H9 (cell line): ENCODE results near the gene TMEM252. TPM values are rescaled to one million over a fixed set of nuclear protein-coding genes. Genes with fewer than 3 reads are reported as not detected.

Experiments
- DNase-seq: peaks from one replicate; pipeline ENCODE4 v3.0.0-alpha.2; 2017
- H2AFZ ChIP-seq: one replicate; pipeline ENCODE4 v1.6.1; 2013; ENCODE audit warnings: mild to moderate bottlenecking, low read length, control low read depth, moderate library complexity
- H2AK5ac ChIP-seq: 2 replicates; pipeline ENCODE4 v1.6.1; 2013; ENCODE audit warnings: low read length, control low read depth, mixed read lengths; ENCODE audit not compliant: insufficient read length
- H2BK120ac ChIP-seq: one replicate; pipeline ENCODE4 v1.6.1; 2013; ENCODE audit warnings: low read depth, mild to moderate bottlenecking, low read length, control low read depth, inconsistent platforms; ENCODE audit not compliant: poor library complexity, severe bottlenecking
- H2BK12ac ChIP-seq: 2 replicates; pipeline ENCODE4 v1.6.1; 2013; ENCODE audit warnings: low read length, control low read depth, mixed read lengths, low read depth; ENCODE audit not compliant: insufficient read length
- H2BK15ac ChIP-seq: 2 replicates; pipeline ENCODE4 v1.6.1; 2013; ENCODE audit warnings: low read depth, low read length, control low read depth
- H2BK20ac ChIP-seq: one replicate; pipeline ENCODE4 v1.6.1; 2013; ENCODE audit warnings: low read depth, mild to moderate bottlenecking, low read length, control low read depth, inconsistent platforms; ENCODE audit not compliant: poor library complexity, severe bottlenecking
- H2BK5ac ChIP-seq: 2 replicates; pipeline ENCODE4 v1.6.1; 2013; ENCODE audit warnings: low read length, control low read depth, mixed read lengths; ENCODE audit not compliant: insufficient read length
- H3K14ac ChIP-seq: 2 replicates; pipeline ENCODE4 v1.6.1; 2013; ENCODE audit warnings: low read length, control low read depth; ENCODE audit not compliant: insufficient read depth
- H3K18ac ChIP-seq: 2 replicates; pipeline ENCODE4 v1.6.1; 2013; ENCODE audit warnings: low read depth, mild to moderate bottlenecking, mixed read lengths, low read length, control low read depth; ENCODE audit not compliant: insufficient read length
- H3K23ac ChIP-seq: 2 replicates; pipeline ENCODE4 v1.6.1; 2013; ENCODE audit warnings: low read length, control low read depth, mixed read lengths, low read depth; ENCODE audit not compliant: insufficient read length
- H3K23me2 ChIP-seq: 2 replicates; pipeline ENCODE4 v1.6.1; 2013; ENCODE audit warnings: low read depth, mild to moderate bottlenecking, mixed read lengths, low read length, control low read depth; ENCODE audit not compliant: insufficient read length, poor library complexity, severe bottlenecking
- H3K27ac ChIP-seq: 2 replicates; pipeline ENCODE4 v1.5.1; 2013; ENCODE audit warnings: low read length, control low read depth, mixed read lengths, low read depth; ENCODE audit not compliant: insufficient read length
- H3K27me3 ChIP-seq: 2 replicates; pipeline ENCODE4 v1.6.1; 2013; ENCODE audit warnings: low read length, control low read depth, inconsistent platforms; ENCODE audit not compliant: insufficient read depth
- H3K4ac ChIP-seq: 2 replicates; pipeline ENCODE4 v1.6.1; 2013; ENCODE audit warnings: low read depth, mild to moderate bottlenecking, control low read depth, inconsistent platforms, low read length, moderate library complexity
- H3K4me1 ChIP-seq: 2 replicates; pipeline ENCODE4 v1.6.1; 2013; ENCODE audit warnings: low read length, control low read depth, inconsistent platforms; ENCODE audit not compliant: insufficient read depth
- H3K4me2 ChIP-seq: 2 replicates; pipeline ENCODE4 v1.6.1; 2013; ENCODE audit warnings: low read length, control low read depth, mixed read lengths; ENCODE audit not compliant: insufficient read length, insufficient read depth
- H3K56ac ChIP-seq: 2 replicates; pipeline ENCODE4 v1.6.1; 2013; ENCODE audit warnings: low read depth, mild to moderate bottlenecking, mixed read lengths, low read length, control low read depth; ENCODE audit not compliant: insufficient read length
- H3K79me1 ChIP-seq: 2 replicates; pipeline ENCODE4 v1.6.1; 2013; ENCODE audit warnings: low read depth, mild to moderate bottlenecking, moderate library complexity, low read length, control low read depth, inconsistent platforms; ENCODE audit not compliant: insufficient read depth, poor library complexity, severe bottlenecking
- H3K79me2 ChIP-seq: 2 replicates; pipeline ENCODE4 v1.6.1; 2013; ENCODE audit warnings: low read length, control low read depth, inconsistent platforms; ENCODE audit not compliant: insufficient read depth
- H3K9ac ChIP-seq: 2 replicates; pipeline ENCODE4 v1.6.1; 2013; ENCODE audit warnings: low read length, control low read depth, mixed read lengths; ENCODE audit not compliant: insufficient read length; ENCODE audit errors: extremely low read depth
- H3K9me3 ChIP-seq: one replicate; pipeline ENCODE4 v1.6.1; 2013; ENCODE audit warnings: low read depth, low read length, inconsistent platforms; ENCODE audit not compliant: control insufficient read depth
- H3T11ph ChIP-seq: one replicate; pipeline ENCODE4 v1.6.1; 2013; ENCODE audit warnings: mild to moderate bottlenecking, low read length, control low read depth, inconsistent platforms
- H4K20me1 ChIP-seq: one replicate; pipeline ENCODE4 v1.6.1; 2013; ENCODE audit not compliant: control insufficient read depth, insufficient read length, insufficient read depth
- H4K5ac ChIP-seq: 2 replicates; pipeline ENCODE4 v1.6.1; 2013; ENCODE audit warnings: low read depth, mild to moderate bottlenecking, mixed read lengths, low read length, control low read depth; ENCODE audit not compliant: insufficient read length
- H4K8ac ChIP-seq: replicated peaks from 2 replicates; pipeline ENCODE4 v1.6.1; 2013; ENCODE audit warnings: low read length, control low read depth, mixed read lengths, low read depth; ENCODE audit not compliant: insufficient read length
- H4K91ac ChIP-seq: 2 replicates; pipeline ENCODE4 v1.6.1; 2013; ENCODE audit warnings: low read depth, mild to moderate bottlenecking, moderate library complexity, mixed read lengths, low read length, control low read depth; ENCODE audit not compliant: insufficient read length
- H3K27ac Mint-ChIP-seq, 3 experiments: 2 replicates in 2 of 3; 3 replicates in 1 of 3; pipeline ENCODE4 v1.8.0; 2020 to 2021; ENCODE audit warnings: mixed read lengths in 3 of 3, mild to moderate bottlenecking in 1 of 3, moderate library complexity in 1 of 3
- H3K27me3 Mint-ChIP-seq: 2 replicates; pipeline ENCODE4 v1.8.0; 2021; ENCODE audit warnings: low read depth, mild to moderate bottlenecking, moderate library complexity, mixed read lengths
- H3K36me3 Mint-ChIP-seq, 3 experiments: 2 replicates in 2 of 3; 3 replicates in 1 of 3; pipeline ENCODE4 v1.8.0; 2020 to 2021; ENCODE audit warnings: low read depth in 3 of 3, mixed read lengths in 3 of 3; ENCODE audit not compliant: insufficient read depth in 1 of 3
- H3K4me1 Mint-ChIP-seq, 2 experiments: 2 replicates each; pipeline ENCODE4 v1.8.0; 2020; ENCODE audit warnings: mixed read lengths in 2 of 2
- H3K4me3 Mint-ChIP-seq, 2 experiments: 2 replicates in 1 of 2; 3 replicates in 1 of 2; pipeline ENCODE4 v1.8.0; 2020 to 2021; ENCODE audit warnings: mild to moderate bottlenecking in 2 of 2, mixed read lengths in 2 of 2, moderate library complexity in 1 of 2
- H3K9me3 Mint-ChIP-seq, 2 experiments: 2 replicates in 1 of 2; 3 replicates in 1 of 2; pipeline ENCODE4 v1.8.0; 2020; ENCODE audit warnings: mild to moderate bottlenecking in 2 of 2, mixed read lengths in 2 of 2, moderate library complexity in 1 of 2
- WGBS: extraction: QIAGEN DNeasy Blood & Tissue Kit; methylation state at CpG from one replicate; pipeline ENCODE4 v1.1.7; 2013; ENCODE audit warnings: missing lambda C conversion rate, low lambda C conversion rate, mixed read lengths; ENCODE audit not compliant: insufficient read length; ENCODE audit errors: extremely low coverage; 5-methylcytosine and 5-hydroxymethylcytosine counted together
- total RNA-seq: library from RNA; stranded (reverse); gene quantifications from 2 replicates; pipeline ENCODE4 v1.2.1, GENCODE V29; 2021
- TF ChIP-seq, protein P1 (sequence below): fragments of 200-600 bp; sonication (generic); conservative IDR thresholded peaks from 3 replicates; pipeline ENCODE4 v1.8.0; 2021; ENCODE audit warnings: antibody characterized with exemption, mild to moderate bottlenecking

Gene TMEM252
- total RNA-seq, 1 experiment from 2014 or later: not detected

DNA sequence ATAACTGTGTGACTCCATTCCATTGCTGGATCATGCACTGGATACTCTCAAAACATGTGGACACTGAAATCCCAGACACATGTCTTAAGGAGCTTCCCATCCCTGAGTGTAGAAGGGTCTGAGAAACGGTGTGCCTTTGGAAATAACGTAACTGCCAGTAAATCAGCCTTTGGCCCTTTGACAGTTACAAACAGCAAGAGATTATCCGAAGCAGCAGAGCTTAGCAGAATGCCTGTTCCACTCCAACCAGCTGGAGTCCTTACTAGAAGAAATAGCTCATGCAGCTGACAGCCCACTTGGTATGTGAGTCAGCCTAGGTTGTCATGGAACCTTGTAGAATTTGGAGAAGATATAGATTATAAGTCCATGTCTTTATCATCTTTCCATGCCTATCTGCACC lies 7.0 kb downstream of the TMEM252 start:
- Histone ChIP-seq H3K23me2 (no peaks in the 10 kb centered on the region), H4K5ac (no peak overlapping the region), H2AK5ac (no peak overlapping the region), H2BK12ac (no peak overlapping the region), H2BK15ac (no peak overlapping the region), H3T11ph (no peak overlapping the region), H2BK120ac (no peak overlapping the region), H3K9me3 (no peaks in the 10 kb centered on the region), H3K79me1 (no peaks in the 10 kb centered on the region), H4K20me1 (no peaks in the 10 kb centered on the region), H3K79me2 (no peaks in the 10 kb centered on the region), H2AFZ (no peak overlapping the region), H3K27ac (no peak overlapping the region), H3K4ac (no peak overlapping the region), H3K4me2 (no peak overlapping the region), H3K18ac (no peak overlapping the region), H3K27me3 (peaks cover 2% of the 10 kb centered on the region; the same call in 1 of the 2 replicates), H3K23ac (no peak overlapping the region), H4K8ac (no peak overlapping the region), H2BK20ac (no peak overlapping the region), H3K4me1 (no peaks in the 10 kb centered on the region), H3K14ac (no peak overlapping the region), H3K56ac (no peak overlapping the region), H4K91ac (no peak overlapping the region), H3K9ac (no peak overlapping the region), H2BK5ac (no peak overlapping the region)
- no CpG with 5 or more reads among the region's 3 CpGs for WGBS
- no peak for DNase-seq
- H3K36me3 Mint-ChIP-seq: no peaks in the 10 kb centered on the region
- H3K27ac Mint-ChIP-seq: no peak overlapping the region
- peaks cover 98% of the 10 kb centered on the region for H3K27me3 Mint-ChIP-seq
- H3K4me1 Mint-ChIP-seq: no peaks in the 10 kb centered on the region
- TF ChIP-seq, protein P1, sequence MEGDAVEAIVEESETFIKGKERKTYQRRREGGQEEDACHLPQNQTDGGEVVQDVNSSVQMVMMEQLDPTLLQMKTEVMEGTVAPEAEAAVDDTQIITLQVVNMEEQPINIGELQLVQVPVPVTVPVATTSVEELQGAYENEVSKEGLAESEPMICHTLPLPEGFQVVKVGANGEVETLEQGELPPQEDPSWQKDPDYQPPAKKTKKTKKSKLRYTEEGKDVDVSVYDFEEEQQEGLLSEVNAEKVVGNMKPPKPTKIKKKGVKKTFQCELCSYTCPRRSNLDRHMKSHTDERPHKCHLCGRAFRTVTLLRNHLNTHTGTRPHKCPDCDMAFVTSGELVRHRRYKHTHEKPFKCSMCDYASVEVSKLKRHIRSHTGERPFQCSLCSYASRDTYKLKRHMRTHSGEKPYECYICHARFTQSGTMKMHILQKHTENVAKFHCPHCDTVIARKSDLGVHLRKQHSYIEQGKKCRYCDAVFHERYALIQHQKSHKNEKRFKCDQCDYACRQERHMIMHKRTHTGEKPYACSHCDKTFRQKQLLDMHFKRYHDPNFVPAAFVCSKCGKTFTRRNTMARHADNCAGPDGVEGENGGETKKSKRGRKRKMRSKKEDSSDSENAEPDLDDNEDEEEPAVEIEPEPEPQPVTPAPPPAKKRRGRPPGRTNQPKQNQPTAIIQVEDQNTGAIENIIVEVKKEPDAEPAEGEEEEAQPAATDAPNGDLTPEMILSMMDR: no peak
- H3K4me3 Mint-ChIP-seq: no peak overlapping the region
- no peaks in the 10 kb centered on the region; a peak in 1 of 5 replicates for H3K9me3 Mint-ChIP-seq
